ENCODE data around the gene CREB3L4. TPM values are rescaled to one million over a fixed set of nuclear protein-coding genes. Genes with fewer than 3 reads are reported as not detected.

The CREB3L4 gene
- total and polyA plus RNA-seq, 4 donors = 4.4 to 10.3 (median 8.8) TPM

- TF ChIP-seq SP1 (IDR thresholded peaks at IDR 0.05) = no peak
- no peak for TF ChIP-seq YY1 (IDR thresholded peaks at IDR 0.05)
- no peak for TF ChIP-seq MAX (IDR thresholded peaks at IDR 0.05)
- no peak for TF ChIP-seq REST (IDR thresholded peaks at IDR 0.05)
- no peak for TF ChIP-seq TAF1 (conservative IDR thresholded peaks at IDR 0.05)
- no peak for TF ChIP-seq HNF4A (conservative IDR thresholded peaks at IDR 0.05)
- TF ChIP-seq GABPA (IDR thresholded peaks at IDR 0.05 in 1 of 2, conservative IDR thresholded peaks at IDR 0.05 in 1 of 2) = no peak
- no peak for TF ChIP-seq HNF4G (IDR thresholded peaks at IDR 0.05)
- no peak for TF ChIP-seq RAD21 (IDR thresholded peaks at IDR 0.05)
- no peak for TF ChIP-seq RXRA (IDR thresholded peaks at IDR 0.05)
- Histone ChIP-seq H3K4me1 (ENCODE audit: control insufficient read depth in 4 of 4, insufficient read depth in 4 of 4, low read length in 3 of 4) (no peaks in the 10 kb centered on the region), H3K9me3 (ENCODE audit: control insufficient read depth in 4 of 4, low read length in 3 of 4) (no peaks in the 10 kb centered on the region), H3K9ac (ENCODE audit: low read depth in 1 of 2, low read length in 2 of 2) (no peak overlapping the region), H3K36me3 (ENCODE audit: control insufficient read depth in 4 of 4, insufficient read depth in 3 of 4, low read depth in 1 of 4, low read length in 3 of 4) (peaks cover 10 to 70% (median 43%) of the 10 kb centered on the region in 4 donors), H3K27me3 (ENCODE audit: control insufficient read depth in 4 of 4, insufficient read depth in 4 of 4, low read length in 3 of 4) (no peaks in the 10 kb centered on the region), H3K4me3 (ENCODE audit: low read depth in 1 of 3, low read length in 3 of 3) (no peak overlapping the region), H3K27ac (ENCODE audit: low read depth in 1 of 2, low read length in 2 of 2) (no peak overlapping the region)
- no peak for DNase-seq (ENCODE audit: low spot score)
- 97% methylated on average over 18 of the region's 18 CpGs for WGBS
These were observed 35.3 kb upstream of the CREB3L4 start for GRCh38 chr1:153932156-153933131.

- Histone ChIP-seq H3K4me3 (ENCODE audit: low read depth in 1 of 3, low read length in 3 of 3) (no peak overlapping the region), H3K27ac (ENCODE audit: low read depth in 1 of 2, low read length in 2 of 2) (no peak overlapping the region), H3K36me3 (ENCODE audit: control insufficient read depth in 4 of 4, insufficient read depth in 3 of 4, low read depth in 1 of 4, low read length in 3 of 4) (peaks cover 11 to 75% (median 48%) of the 10 kb centered on the region in 4 donors), H3K4me1 (ENCODE audit: control insufficient read depth in 4 of 4, insufficient read depth in 4 of 4, low read length in 3 of 4) (no peaks in the 10 kb centered on the region), H3K9ac (ENCODE audit: low read depth in 1 of 2, low read length in 2 of 2) (no peak overlapping the region), H3K27me3 (ENCODE audit: control insufficient read depth in 4 of 4, insufficient read depth in 4 of 4, low read length in 3 of 4) (no peaks in the 10 kb centered on the region), H3K9me3 (ENCODE audit: control insufficient read depth in 4 of 4, low read length in 3 of 4) (no peaks in the 10 kb centered on the region)
- TF ChIP-seq EGR1 (IDR thresholded peaks at IDR 0.05; ENCODE audit: low read depth in 2 of 2) (no peak), ZBTB33 (IDR thresholded peaks at IDR 0.05) (no peak), REST (IDR thresholded peaks at IDR 0.05) (no peak), RXRA (IDR thresholded peaks at IDR 0.05) (no peak), CTCF (IDR thresholded peaks at IDR 0.05; ENCODE audit: low read depth, low read length, missing input control) (no peak), GABPA (IDR thresholded peaks at IDR 0.05 in 1 of 2, conservative IDR thresholded peaks at IDR 0.05 in 1 of 2) (no peak), MAX (IDR thresholded peaks at IDR 0.05) (no peak), JUND (IDR thresholded peaks at IDR 0.05) (no peak), TAF1 (conservative IDR thresholded peaks at IDR 0.05) (no peak), YY1 (IDR thresholded peaks at IDR 0.05) (no peak), NR2F2 (IDR thresholded peaks at IDR 0.05) (no peak), HNF4G (IDR thresholded peaks at IDR 0.05) (no peak), ATF3 (IDR thresholded peaks at IDR 0.05) (no peak), RAD21 (IDR thresholded peaks at IDR 0.05) (no peak), FOXA2 (IDR thresholded peaks at IDR 0.05) (no peak), FOXA1 (IDR thresholded peaks at IDR 0.05) (no peak), SP1 (IDR thresholded peaks at IDR 0.05) (no peak), HNF4A (conservative IDR thresholded peaks at IDR 0.05) (no peak)
- 95% methylated on average over 14 of the region's 14 CpGs for WGBS
- DNase-seq (ENCODE audit: low spot score) = no peak
These were observed 34.3 kb upstream of the CREB3L4 start for GRCh38 chr1:153933430-153933829.
